HG03066 (cell line): ENCODE data around the gene PIK3C2B.

ENCODE experiments used
- ATAC-seq: cut with Tn5 transposase; IDR thresholded peaks from one replicate; pipeline ENCODE4 v1.9.1; 2021; ENCODE audit warnings: low read depth; ENCODE audit not compliant: unreplicated experiment

Gene PIK3C2B

DNA sequence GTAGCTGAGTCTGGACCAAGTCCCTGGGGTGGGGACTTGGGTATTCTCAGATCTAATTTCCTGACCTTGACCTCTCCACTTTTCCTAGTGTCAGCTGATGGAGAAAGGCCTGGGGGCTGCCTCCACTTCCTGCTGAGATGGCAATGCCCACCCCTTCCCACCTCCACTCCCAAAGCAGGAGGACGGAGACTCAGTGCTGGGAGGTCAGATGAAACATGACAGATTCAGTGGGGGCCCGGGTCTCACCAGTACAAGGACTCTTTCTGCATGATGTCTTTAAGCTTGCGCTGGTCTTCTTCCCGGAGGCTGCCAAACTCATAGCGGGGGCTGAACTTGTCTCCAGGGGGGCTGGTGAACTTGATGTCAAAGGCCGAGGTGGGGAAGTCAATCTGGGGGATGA is 47.4 kb downstream of the PIK3C2B start:
- no peak for ATAC-seq

DNA sequence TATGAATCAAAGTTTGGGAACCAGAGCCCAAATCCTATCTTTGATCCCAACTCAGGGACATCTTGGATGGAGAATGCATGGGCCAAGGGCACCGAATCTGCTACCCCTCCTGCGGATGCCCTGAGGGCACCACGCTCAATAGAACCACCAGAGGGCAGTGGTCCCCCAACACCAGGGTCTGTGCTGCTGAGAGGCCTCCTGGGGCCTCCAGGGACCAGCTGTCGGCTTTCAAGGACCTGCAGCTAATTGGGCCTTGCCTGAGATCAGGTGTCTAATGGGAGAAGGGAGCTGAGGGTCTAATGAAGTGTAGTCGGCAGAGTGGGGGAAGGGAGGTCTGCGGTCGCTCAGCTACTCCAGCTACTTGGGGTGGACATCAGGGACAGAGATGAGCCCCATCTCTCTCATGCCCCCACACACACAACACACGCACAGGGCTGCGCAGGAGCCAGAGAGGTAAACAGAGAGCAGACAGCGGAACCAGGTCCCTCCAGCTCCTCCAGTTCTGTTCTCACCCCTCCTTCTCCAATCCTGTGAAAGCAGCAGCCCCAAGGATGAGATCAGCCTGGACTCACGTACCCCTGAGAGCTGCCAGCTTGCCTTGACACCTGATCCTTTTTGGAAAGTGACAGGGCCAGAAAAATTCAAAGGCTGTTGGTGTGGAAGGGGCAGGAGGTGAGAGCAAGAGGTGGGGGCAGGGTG is 48.0 kb downstream of the PIK3C2B start:
- no peak for ATAC-seq

DNA sequence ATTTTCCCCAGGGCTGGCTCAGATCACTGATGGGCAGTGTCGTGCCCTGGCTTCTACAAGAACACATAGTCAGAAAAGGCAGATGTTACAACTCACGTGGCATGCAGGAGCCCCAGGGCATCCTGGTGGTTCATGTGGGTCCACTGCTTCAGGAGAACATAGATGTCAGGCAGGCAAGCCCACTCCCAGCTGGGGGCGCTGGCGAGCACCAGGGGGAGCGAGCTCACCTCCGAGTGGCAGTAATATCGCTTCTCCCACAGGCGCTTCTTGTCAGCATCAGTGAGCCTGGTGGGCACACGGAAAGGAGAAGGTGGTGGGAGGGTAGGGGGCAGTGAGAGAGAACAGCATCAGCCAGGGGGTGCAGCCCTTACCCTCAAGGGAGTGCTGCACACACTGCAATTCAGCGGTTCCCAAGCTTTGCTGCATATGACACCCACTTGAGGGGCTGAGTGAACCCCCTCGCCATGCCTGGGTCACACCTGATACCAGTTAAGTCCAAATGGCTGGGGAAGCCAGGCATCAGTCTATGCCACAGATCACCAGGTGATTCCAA is 48.7 kb downstream of the PIK3C2B start:
- no peak for ATAC-seq
